Trophoblast cell (in vitro differentiated cells and primary cell): ENCODE results near the gene EYA2.

Experiments used
- DNase-seq, 2 donors: peaks; one replicate each; pipeline ENCODE4 v3.0.0-alpha.2; 2016
- H2AFZ ChIP-seq: 2 replicates; pipeline ENCODE4 v1.6.1; 2013; ENCODE audit warnings: low read length, moderate library complexity, mild to moderate bottlenecking; ENCODE audit not compliant: insufficient read depth, poor library complexity
- H2AK5ac ChIP-seq: 2 replicates; pipeline ENCODE4 v1.6.1; 2013; ENCODE audit warnings: mild to moderate bottlenecking, low read length
- H2BK120ac ChIP-seq: 2 replicates; pipeline ENCODE4 v1.6.1; 2013; ENCODE audit warnings: low read length, mild to moderate bottlenecking, moderate library complexity; ENCODE audit not compliant: insufficient read depth, poor library complexity
- H2BK12ac ChIP-seq: 2 replicates; pipeline ENCODE4 v1.6.1; 2013; ENCODE audit warnings: mild to moderate bottlenecking, low read length, moderate library complexity
- H2BK5ac ChIP-seq: 2 replicates; pipeline ENCODE4 v1.6.1; 2013; ENCODE audit warnings: low read length, low read depth, moderate library complexity, mild to moderate bottlenecking; ENCODE audit not compliant: poor library complexity
- H3K14ac ChIP-seq: 2 replicates; pipeline ENCODE4 v1.6.1; 2013; ENCODE audit warnings: mild to moderate bottlenecking, low read length
- H3K18ac ChIP-seq: 2 replicates; pipeline ENCODE4 v1.6.1; 2013; ENCODE audit warnings: mild to moderate bottlenecking, low read length
- H3K23ac ChIP-seq: 2 replicates; pipeline ENCODE4 v1.6.1; 2013; ENCODE audit warnings: low read length
- H3K27ac ChIP-seq: 2 replicates; pipeline ENCODE4 v1.5.1; 2013; ENCODE audit warnings: low read depth, mild to moderate bottlenecking, inconsistent platforms, low read length, moderate library complexity
- H3K27me3 ChIP-seq: 2 replicates; pipeline ENCODE4 v1.6.1; 2013; ENCODE audit warnings: inconsistent platforms, mild to moderate bottlenecking, low read length, moderate library complexity; ENCODE audit not compliant: insufficient read depth
- H3K36me3 ChIP-seq, 2 experiments: 1 replicate in 1 of 2; 2 replicates in 1 of 2; pipeline ENCODE4 v1.6.1; 2013; ENCODE audit warnings: low read length in 2 of 2, mild to moderate bottlenecking in 2 of 2, moderate library complexity in 1 of 2; ENCODE audit not compliant: insufficient read depth in 2 of 2, control insufficient read depth in 1 of 2
- H3K4ac ChIP-seq: 2 replicates; pipeline ENCODE4 v1.6.1; 2013; ENCODE audit warnings: low read depth, mild to moderate bottlenecking, low read length, moderate library complexity
- H3K4me1 ChIP-seq, 2 experiments: 1 replicate in 1 of 2; 2 replicates in 1 of 2; pipeline ENCODE4 v1.6.1; 2013; ENCODE audit warnings: low read length in 2 of 2, mild to moderate bottlenecking in 2 of 2, moderate library complexity in 1 of 2; ENCODE audit not compliant: insufficient read depth in 2 of 2, control insufficient read depth in 1 of 2
- H3K4me2 ChIP-seq: 2 replicates; pipeline ENCODE4 v1.6.1; 2013; ENCODE audit warnings: inconsistent platforms, mild to moderate bottlenecking, low read length, moderate library complexity
- H3K4me3 ChIP-seq: 2 replicates; pipeline ENCODE4 v1.5.1; 2013; ENCODE audit warnings: mild to moderate bottlenecking, low read depth, low read length, inconsistent platforms
- H3K79me1 ChIP-seq: one replicate; pipeline ENCODE4 v1.6.1; 2013; ENCODE audit warnings: low read length
- H3K79me2 ChIP-seq: 2 replicates; pipeline ENCODE4 v1.6.1; 2013; ENCODE audit warnings: low read length, mild to moderate bottlenecking; ENCODE audit not compliant: control insufficient read depth, insufficient read depth, poor library complexity
- H3K9ac ChIP-seq: 2 replicates; pipeline ENCODE4 v1.6.1; 2013; ENCODE audit warnings: mild to moderate bottlenecking, low read length
- H3K9me3 ChIP-seq: 2 replicates; pipeline ENCODE4 v1.6.1; 2013; ENCODE audit warnings: low read depth, mild to moderate bottlenecking, control low read depth, inconsistent platforms, low read length; ENCODE audit not compliant: insufficient read depth
- H4K12ac ChIP-seq: 2 replicates; pipeline ENCODE4 v1.6.1; 2013; ENCODE audit warnings: low read depth, mild to moderate bottlenecking, low read length, moderate library complexity
- H4K8ac ChIP-seq: 2 replicates; pipeline ENCODE4 v1.6.1; 2013; ENCODE audit warnings: low read depth, mild to moderate bottlenecking, low read length, moderate library complexity
- H4K91ac ChIP-seq: one replicate; pipeline ENCODE4 v1.6.1; 2013; ENCODE audit warnings: low read depth, mild to moderate bottlenecking, low read length, moderate library complexity
- WGBS: extraction: QIAGEN DNeasy Blood & Tissue Kit; methylation state at CpG from one replicate; pipeline ENCODE4 v1.1.7; 2013; ENCODE audit warnings: missing lambda C conversion rate; ENCODE audit not compliant: insufficient read length, insufficient coverage; ENCODE audit errors: extremely low coverage; 5-methylcytosine and 5-hydroxymethylcytosine counted together

EYA2 gene

DNA sequence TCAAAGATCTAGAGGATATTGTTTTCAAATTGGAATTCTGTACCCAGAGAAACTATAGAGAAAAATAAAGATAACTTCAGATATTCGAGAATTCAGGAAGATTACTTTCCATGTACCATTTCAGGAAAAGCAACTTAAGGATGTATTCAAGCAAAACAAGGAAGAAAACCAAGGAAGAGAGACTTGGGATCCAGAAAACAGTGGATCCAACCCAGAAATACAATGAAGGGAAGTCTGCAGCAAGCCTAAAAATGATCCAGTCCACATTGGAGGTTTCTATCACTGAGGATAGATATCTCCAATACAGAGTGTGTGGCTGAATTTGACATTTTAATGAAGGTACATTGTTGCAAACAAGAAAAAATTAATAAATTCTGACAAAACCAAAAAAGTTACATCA, 201.0 kb downstream of the EYA2 start:
- H3K79me2 ChIP-seq = no peaks in the 10 kb centered on the region
- no peak overlapping the region for H2BK12ac ChIP-seq
- no peak overlapping the region for H4K12ac ChIP-seq
- H4K8ac ChIP-seq = no peak overlapping the region
- H4K91ac ChIP-seq = no peak overlapping the region
- H2BK5ac ChIP-seq = no peak overlapping the region
- H3K27ac ChIP-seq = no peak overlapping the region
- no peak overlapping the region for H3K4me2 ChIP-seq
- H2AK5ac ChIP-seq = no peak overlapping the region
- no peak overlapping the region for H3K18ac ChIP-seq
- no peak overlapping the region for H3K4me3 ChIP-seq
- H3K4ac ChIP-seq = no peak overlapping the region
- no peak overlapping the region for H3K23ac ChIP-seq
- no peaks in the 10 kb centered on the region for H3K4me1 ChIP-seq
- no peaks in the 10 kb centered on the region for H3K9me3 ChIP-seq
- DNase-seq = no peak
- no CpG with 5 or more reads among the region's 1 CpG for WGBS
- H3K9ac ChIP-seq = no peak overlapping the region
- no peak overlapping the region for H3K14ac ChIP-seq
- no peaks in the 10 kb centered on the region for H3K79me1 ChIP-seq
- H3K36me3 ChIP-seq = peaks cover 3 to 12% of the 10 kb centered on the region in 2 experiments
- no peak overlapping the region for H2AFZ ChIP-seq
- H2BK120ac ChIP-seq = no peak overlapping the region
- H3K27me3 ChIP-seq = no peaks in the 10 kb centered on the region

GRCh38 chr20:47097691-47098622, 203.3 kb downstream of the EYA2 start:
- no CpG with 5 or more reads among the region's 13 CpGs for WGBS
- no peak for DNase-seq
- H4K8ac ChIP-seq = no peak overlapping the region

GRCh38 chr20:47099093-47099492, 204.4 kb downstream of the EYA2 start:
- Histone ChIP-seq H3K4me1 (no peaks in the 10 kb centered on the region), H3K27ac (no peak overlapping the region), H2BK12ac (no peak overlapping the region), H3K79me2 (no peaks in the 10 kb centered on the region), H3K14ac (no peak overlapping the region), H4K91ac (no peak overlapping the region), H2AFZ (no peak overlapping the region), H3K27me3 (no peaks in the 10 kb centered on the region), H3K4me2 (no peak overlapping the region), H4K8ac (no peak overlapping the region), H3K4me3 (no peak overlapping the region), H3K79me1 (no peaks in the 10 kb centered on the region), H3K4ac (no peak overlapping the region), H3K9me3 (peaks cover 3% of the 10 kb centered on the region), H3K9ac (no peak overlapping the region), H2BK5ac (no peak overlapping the region), H3K36me3 (peaks cover 3 to 7% of the 10 kb centered on the region in 2 experiments), H3K23ac (no peak overlapping the region), H2AK5ac (no peak overlapping the region), H3K18ac (no peak overlapping the region), H4K12ac (no peak overlapping the region), H2BK120ac (no peak overlapping the region)
- DNase-seq = no peak
- no CpG with 5 or more reads among the region's 7 CpGs for WGBS

More at GRCh38 chr20:47097691-47098622, 203.3 kb downstream of the EYA2 start:
- H3K9ac ChIP-seq = no peak overlapping the region
- H2BK5ac ChIP-seq = no peak overlapping the region
- H3K23ac ChIP-seq = no peak overlapping the region
- H3K4me3 ChIP-seq = no peak overlapping the region
- peaks cover 3% of the 10 kb centered on the region for H3K9me3 ChIP-seq
- H3K79me2 ChIP-seq = no peaks in the 10 kb centered on the region
- H3K27me3 ChIP-seq = no peaks in the 10 kb centered on the region
- no peak overlapping the region for H4K12ac ChIP-seq
- H3K79me1 ChIP-seq = no peaks in the 10 kb centered on the region
- H3K18ac ChIP-seq = no peak overlapping the region
- H3K4ac ChIP-seq = no peak overlapping the region
- H3K36me3 ChIP-seq = peaks cover 3 to 7% of the 10 kb centered on the region in 2 experiments
- H3K4me2 ChIP-seq = no peak overlapping the region
- H2AK5ac ChIP-seq = no peak overlapping the region
- H2BK120ac ChIP-seq = no peak overlapping the region
- no peak overlapping the region for H3K14ac ChIP-seq
- H4K91ac ChIP-seq = no peak overlapping the region
- no peak overlapping the region for H2AFZ ChIP-seq
- no peak overlapping the region for H3K27ac ChIP-seq
- H3K4me1 ChIP-seq = no peaks in the 10 kb centered on the region
- no peak overlapping the region for H2BK12ac ChIP-seq

DNA sequence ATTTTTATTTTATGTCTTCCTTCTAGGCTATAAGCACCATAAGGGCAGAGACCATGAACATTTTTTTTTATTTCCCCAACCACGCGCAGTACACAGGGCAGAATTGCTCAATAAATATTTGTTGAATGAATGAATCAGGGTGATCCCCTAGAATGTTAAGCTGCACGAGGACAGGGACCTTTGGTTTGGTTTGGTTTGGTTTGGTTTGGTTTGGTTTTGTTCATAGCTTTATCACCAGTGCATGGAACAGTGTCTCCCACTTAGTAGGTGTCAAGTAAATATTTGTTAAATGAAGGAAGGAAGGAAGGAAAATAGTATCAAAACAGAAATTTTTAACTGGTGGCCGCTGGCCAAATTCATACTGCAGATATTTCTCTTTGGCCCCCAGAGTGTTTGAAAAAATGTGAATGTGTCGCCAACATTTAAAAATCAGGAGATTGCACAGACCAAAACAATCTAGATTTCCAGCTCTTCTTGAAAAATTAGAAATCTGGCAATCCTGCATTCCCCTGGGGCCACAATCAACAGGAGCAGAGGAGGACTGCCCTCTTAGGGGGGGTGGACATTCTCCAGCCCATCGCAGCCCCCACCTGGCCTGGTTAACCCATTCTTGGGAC, 205.3 kb downstream of the EYA2 start:
- H2AK5ac ChIP-seq = no peak overlapping the region

More for the DNA sequence above, 205.3 kb downstream of the EYA2 start:
- no peak overlapping the region for H3K9ac ChIP-seq
- no CpG with 5 or more reads among the region's 6 CpGs for WGBS
- H3K4me2 ChIP-seq = no peak overlapping the region
- H3K36me3 ChIP-seq = peaks cover 0 to 7% of the 10 kb centered on the region in 2 experiments
- no peaks in the 10 kb centered on the region for H3K27me3 ChIP-seq
- H4K12ac ChIP-seq = no peak overlapping the region
- H3K4ac ChIP-seq = no peak overlapping the region
- H3K9me3 ChIP-seq = peaks cover 3% of the 10 kb centered on the region
- no peak overlapping the region for H4K8ac ChIP-seq
- H2AFZ ChIP-seq = no peak overlapping the region
- H3K4me1 ChIP-seq = no peaks in the 10 kb centered on the region
- no peak overlapping the region for H3K27ac ChIP-seq
- H3K18ac ChIP-seq = no peak overlapping the region
- no peaks in the 10 kb centered on the region for H3K79me1 ChIP-seq
- H3K79me2 ChIP-seq = no peaks in the 10 kb centered on the region
- no peak overlapping the region for H4K91ac ChIP-seq
- no peak overlapping the region for H2BK120ac ChIP-seq
- H3K4me3 ChIP-seq = no peak overlapping the region
- H2BK12ac ChIP-seq = no peak overlapping the region
- no peak overlapping the region for H2BK5ac ChIP-seq
- H3K14ac ChIP-seq = no peak overlapping the region
- DNase-seq = no peak
- no peak overlapping the region for H3K23ac ChIP-seq
